Activated naive CD4-positive, alpha-beta T cell treated with anti-CD3 and anti-CD28 coated beads for 36 hours (primary cell): ENCODE data around the gene POFUT1. TPM values are rescaled to one million over a fixed set of nuclear protein-coding genes. Genes with fewer than 3 reads are reported as not detected.

Source experiments
- CTCF ChIA-PET: fragments of 350-600 bp; sonication (Branson Sonifier 250); formaldehyde crosslinking; loops from one replicate; lab custom pipeline; 2021; ENCODE audit warnings: antibody characterized with exemption; lab: Charles Lee
- DNase-seq: peaks from one replicate; pipeline ENCODE4 v3.0.0-alpha.2; 2020
- H3K27ac Mint-ChIP-seq: one replicate; pipeline ENCODE4 v1.8.0; 2021; ENCODE audit warnings: mild to moderate bottlenecking, mixed read lengths
- H3K27me3 Mint-ChIP-seq: one replicate; pipeline ENCODE4 v1.8.0; 2021; ENCODE audit warnings: low read depth, mixed read lengths
- H3K36me3 Mint-ChIP-seq: one replicate; pipeline ENCODE4 v1.8.0; 2021; ENCODE audit warnings: low read depth, mixed read lengths
- H3K4me1 Mint-ChIP-seq: one replicate; pipeline ENCODE4 v1.8.0; 2021; ENCODE audit warnings: low read depth, mixed read lengths
- H3K4me3 Mint-ChIP-seq: one replicate; pipeline ENCODE4 v1.8.0; 2021; ENCODE audit warnings: mild to moderate bottlenecking, moderate library complexity, mixed read lengths
- H3K9me3 Mint-ChIP-seq: one replicate; pipeline ENCODE4 v1.8.0; 2021; ENCODE audit warnings: mixed read lengths
- intact Hi-C: fragments of 100-400 bp; cut with micrococcal nuclease; formaldehyde crosslinking; loops from one replicate; pipeline ENCODE4 v1.15.1; 2023
- total RNA-seq, 2 experiments: library from RNA; stranded (reverse); gene quantifications; one replicate each; pipeline ENCODE4 v1.2.3, GENCODE V29; 2021

POFUT1 gene
- total RNA-seq, 2 experiments from 2014 or later: 37.1 to 38.9 TPM

- DNase-seq: no peak
- peaks cover 39% of the 10 kb centered on the region for H3K4me1 Mint-ChIP-seq
- no peak overlapping the region for H3K4me3 Mint-ChIP-seq
- no peaks in the 10 kb centered on the region for H3K9me3 Mint-ChIP-seq
- peaks cover 62% of the 10 kb centered on the region for H3K36me3 Mint-ChIP-seq
- H3K27ac Mint-ChIP-seq: peak overlapping the region; percentile 99
- CTCF ChIA-PET: interaction anchor here (0.7 to 2.4 kb wide), 4 partner anchors 49 to 125 kb away, joined by 3 to 9 read pairs (median 5); partner anchors contain the start of gene ASXL1
- H3K27me3 Mint-ChIP-seq: no peaks in the 10 kb centered on the region
- intact Hi-C loops: no loop called here
These were observed 25.6 kb downstream of the POFUT1 start for GRCh38 chr20:32233286-32233685.

GRCh38 chr20:32234135-32234808, 26.6 kb downstream of the POFUT1 start:
- intact Hi-C loops: no loop called here
- peaks cover 57% of the 10 kb centered on the region for H3K36me3 Mint-ChIP-seq
- DNase-seq: no peak
- H3K4me1 Mint-ChIP-seq: peaks cover 44% of the 10 kb centered on the region
- peak overlapping the region; percentile 99 for H3K27ac Mint-ChIP-seq
- no peaks in the 10 kb centered on the region for H3K9me3 Mint-ChIP-seq
- CTCF ChIA-PET: no interaction called here
- H3K27me3 Mint-ChIP-seq: no peaks in the 10 kb centered on the region
- no peak overlapping the region for H3K4me3 Mint-ChIP-seq

- CTCF ChIA-PET: no interaction called here
- no peak for DNase-seq
- H3K4me1 Mint-ChIP-seq: peaks cover 54% of the 10 kb centered on the region
- no peaks in the 10 kb centered on the region for H3K9me3 Mint-ChIP-seq
- H3K36me3 Mint-ChIP-seq: peaks cover 50% of the 10 kb centered on the region
- H3K4me3 Mint-ChIP-seq: no peak overlapping the region
- intact Hi-C loops: no loop called here
- peak overlapping the region; percentile 99 for H3K27ac Mint-ChIP-seq
- no peaks in the 10 kb centered on the region for H3K27me3 Mint-ChIP-seq
These were observed 27.8 kb downstream of the POFUT1 start for GRCh38 chr20:32235331-32236047.

GRCh38 chr20:32236048-32236533, 28.4 kb downstream of the POFUT1 start:
- CTCF ChIA-PET: no interaction called here
- DNase-seq: no peak
- Mint-ChIP-seq H3K9me3 (no peaks in the 10 kb centered on the region), H3K27ac (no peak overlapping the region), H3K4me3 (no peak overlapping the region), H3K36me3 (peaks cover 44% of the 10 kb centered on the region), H3K27me3 (no peaks in the 10 kb centered on the region), H3K4me1 (peaks cover 52% of the 10 kb centered on the region)
- intact Hi-C loops: no loop called here

GRCh38 chr20:32236819-32237218, 29.1 kb downstream of the POFUT1 start:
- intact Hi-C loops: no loop called here
- no peaks in the 10 kb centered on the region for H3K9me3 Mint-ChIP-seq
- CTCF ChIA-PET: interaction anchor here (0.9 kb wide), 1 partner anchor 128 kb away, joined by 3 read pairs; no protein-coding TSS in a partner anchor

GRCh38 chr20:32237419-32237818, 29.7 kb downstream of the POFUT1 start:
- H3K4me3 Mint-ChIP-seq: no peak overlapping the region
- CTCF ChIA-PET: interaction anchor here (0.9 kb wide), 1 partner anchor 127 kb away, joined by 3 read pairs; no protein-coding TSS in a partner anchor
- H3K27me3 Mint-ChIP-seq: no peaks in the 10 kb centered on the region
- peaks cover 35% of the 10 kb centered on the region for H3K36me3 Mint-ChIP-seq
- peaks cover 39% of the 10 kb centered on the region for H3K4me1 Mint-ChIP-seq
- intact Hi-C loops: no loop called here
- H3K27ac Mint-ChIP-seq: peak overlapping the region; percentile 19
- no peaks in the 10 kb centered on the region for H3K9me3 Mint-ChIP-seq
- no peak for DNase-seq

More at GRCh38 chr20:32236819-32237218, 29.1 kb downstream of the POFUT1 start:
- H3K27me3 Mint-ChIP-seq: no peaks in the 10 kb centered on the region
- peak overlapping the region; percentile 37 for H3K27ac Mint-ChIP-seq
- DNase-seq: no peak
- no peak overlapping the region for H3K4me3 Mint-ChIP-seq
- H3K36me3 Mint-ChIP-seq: peaks cover 38% of the 10 kb centered on the region
- H3K4me1 Mint-ChIP-seq: peaks cover 45% of the 10 kb centered on the region

- Mint-ChIP-seq H3K9me3 (no peaks in the 10 kb centered on the region), H3K4me1 (peaks cover 26% of the 10 kb centered on the region), H3K27me3 (no peaks in the 10 kb centered on the region), H3K27ac (peak overlapping the region; percentile 59), H3K4me3 (no peak overlapping the region), H3K36me3 (peaks cover 22% of the 10 kb centered on the region)
- no peak for DNase-seq
- intact Hi-C loops: no loop called here
- CTCF ChIA-PET: interaction anchor here (0.7 kb wide), 1 partner anchor 42 kb away, joined by 3 read pairs; no protein-coding TSS in a partner anchor
These were observed 31.1 kb downstream of the POFUT1 start for GRCh38 chr20:32238483-32239425.

GRCh38 chr20:32240205-32240604, 32.5 kb downstream of the POFUT1 start:
- Mint-ChIP-seq H3K9me3 (no peaks in the 10 kb centered on the region), H3K36me3 (peaks cover 12% of the 10 kb centered on the region), H3K27ac (peak overlapping the region; percentile 82), H3K4me1 (peaks cover 22% of the 10 kb centered on the region), H3K4me3 (peak overlapping the region; percentile 29), H3K27me3 (no peaks in the 10 kb centered on the region)
- CTCF ChIA-PET: interaction anchor here (0.6 to 1.3 kb wide), 3 partner anchors 13 to 233 kb away, joined by 3 to 4 read pairs (median 3); no protein-coding TSS in a partner anchor
- DNase-seq: peak; percentile 37
- intact Hi-C loops: no loop called here

GRCh38 chr20:32241807-32242206, 34.1 kb downstream of the POFUT1 start:
- H3K36me3 Mint-ChIP-seq: peaks cover 1% of the 10 kb centered on the region
- no peak overlapping the region for H3K4me3 Mint-ChIP-seq
- peaks cover 26% of the 10 kb centered on the region for H3K4me1 Mint-ChIP-seq
- no peak for DNase-seq
- CTCF ChIA-PET: no interaction called here
- no peak overlapping the region for H3K27ac Mint-ChIP-seq
- intact Hi-C loops: no loop called here
- no peaks in the 10 kb centered on the region for H3K9me3 Mint-ChIP-seq
- H3K27me3 Mint-ChIP-seq: no peaks in the 10 kb centered on the region

- intact Hi-C loops: no loop called here
- CTCF ChIA-PET: no interaction called here
- Mint-ChIP-seq H3K27me3 (no peaks in the 10 kb centered on the region), H3K27ac (no peak overlapping the region), H3K4me3 (no peak overlapping the region), H3K36me3 (peaks cover 1% of the 10 kb centered on the region), H3K9me3 (no peaks in the 10 kb centered on the region), H3K4me1 (peaks cover 32% of the 10 kb centered on the region)
- DNase-seq: no peak
These were observed 36.6 kb downstream of the POFUT1 start for GRCh38 chr20:32244150-32244823.

- CTCF ChIA-PET: no interaction called here
These were observed 37.3 kb downstream of the POFUT1 start for GRCh38 chr20:32244959-32245358.

More at GRCh38 chr20:32244959-32245358, 37.3 kb downstream of the POFUT1 start:
- no peak overlapping the region for H3K27ac Mint-ChIP-seq
- H3K4me1 Mint-ChIP-seq: peaks cover 34% of the 10 kb centered on the region
- intact Hi-C loops: no loop called here
- peaks cover 1% of the 10 kb centered on the region for H3K36me3 Mint-ChIP-seq
- H3K4me3 Mint-ChIP-seq: no peak overlapping the region
- no peaks in the 10 kb centered on the region for H3K27me3 Mint-ChIP-seq
- no peaks in the 10 kb centered on the region for H3K9me3 Mint-ChIP-seq
- DNase-seq: no peak
